H1 (cell line): ENCODE data around the gene PPP1R12A. TPM values are rescaled to one million over a fixed set of nuclear protein-coding genes. Genes with fewer than 3 reads are reported as not detected.

Experiments used
- CTCF ChIA-PET: fragments of 300-600 bp; sonication (Branson Sonifier 250); formaldehyde crosslinking; loops from one replicate; lab custom pipeline; 2021; ENCODE audit not compliant: partially characterized antibody; lab: Charles Lee
- POLR2A ChIA-PET: fragments of 300-600 bp; sonication (Branson Sonifier 250); formaldehyde crosslinking; loops from one replicate; lab custom pipeline; 2021; ENCODE audit warnings: inconsistent platforms; ENCODE audit not compliant: partially characterized antibody; lab: Charles Lee
- DNase-seq, 2 experiments: peaks; one replicate each; pipeline versions ENCODE4 v3.0.0 to v3.0.0-alpha.2; 2010 to 2022; ENCODE audit warnings: low spot score in 2 of 2, low read depth in 1 of 2, mixed read lengths in 1 of 2
- FAIRE-seq: peaks from 2 replicates; lab custom pipeline; 2011; peaks lifted over from hg19 to GRCh38; lab: Jason Lieb, UNC
- H2AFZ ChIP-seq: 2 replicates; pipeline ENCODE4 v1.8.1; 2012; ENCODE audit warnings: low read length, inconsistent platforms
- H2AK5ac ChIP-seq: 2 replicates; pipeline ENCODE4 v1.6.1; 2013; ENCODE audit warnings: low read depth, low read length
- H2BK120ac ChIP-seq: replicated peaks from 2 replicates; pipeline ENCODE3; 2013; ENCODE audit warnings: low read depth, low read length, inconsistent platforms
- H2BK12ac ChIP-seq: 2 replicates; pipeline ENCODE4 v1.6.1; 2013; ENCODE audit warnings: low read depth, low read length
- H2BK15ac ChIP-seq: 2 replicates; pipeline ENCODE4 v1.6.1; 2013; ENCODE audit warnings: low read length
- H2BK20ac ChIP-seq: 2 replicates; pipeline ENCODE4 v1.6.1; 2013; ENCODE audit warnings: low read length
- H2BK5ac ChIP-seq: 2 replicates; pipeline ENCODE4 v1.6.1; 2013; ENCODE audit warnings: low read depth, low read length
- H3K14ac ChIP-seq: 2 replicates; pipeline ENCODE4 v1.6.1; 2013; ENCODE audit warnings: inconsistent platforms; ENCODE audit not compliant: insufficient read length
- H3K18ac ChIP-seq: 2 replicates; pipeline ENCODE4 v1.6.1; 2013; ENCODE audit warnings: low read length; ENCODE audit errors: extremely low read depth
- H3K23ac ChIP-seq: 2 replicates; pipeline ENCODE4 v1.6.1; 2013; ENCODE audit warnings: inconsistent platforms; ENCODE audit not compliant: insufficient read length
- H3K23me2 ChIP-seq: 2 replicates; pipeline ENCODE4 v1.6.1; 2013; ENCODE audit warnings: low read depth, low read length
- H3K27ac ChIP-seq: 2 replicates; pipeline ENCODE4 v1.6.1; 2011; ENCODE audit warnings: low read depth, low read length, inconsistent platforms
- H3K27me3 ChIP-seq, 4 experiments: replicated peaks in 1 of 4; 1 replicate in 1 of 4; 2 replicates in 3 of 4; pipeline versions ENCODE4 v1.6.1 to v1.8.1; 2011 to 2013; ENCODE audit warnings: low read length in 3 of 4, mild to moderate bottlenecking in 3 of 4, inconsistent platforms in 2 of 4, mixed read lengths in 2 of 4, moderate library complexity in 1 of 4; ENCODE audit not compliant: control insufficient read depth in 3 of 4, insufficient read depth in 3 of 4; ENCODE audit errors: extremely low read depth in 1 of 4
- H3K36me3 ChIP-seq, 4 experiments: 2 replicates each; pipeline versions ENCODE4 v1.6.1 to v1.8.1; 2011 to 2013; ENCODE audit warnings: mild to moderate bottlenecking in 4 of 4, low read length in 3 of 4, moderate library complexity in 2 of 4, control low read depth in 1 of 4, inconsistent platforms in 1 of 4; ENCODE audit not compliant: insufficient read depth in 4 of 4, control insufficient read depth in 2 of 4
- H3K4ac ChIP-seq: replicated peaks from 2 replicates; pipeline ENCODE3; 2013; ENCODE audit warnings: low read length, low read depth, mixed read lengths, inconsistent platforms; ENCODE audit not compliant: insufficient read length
- H3K4me1 ChIP-seq, 4 experiments: replicated peaks in 1 of 4; 1 replicate in 1 of 4; 2 replicates in 3 of 4; pipeline versions ENCODE4 v1.6.1 to v1.8.1; 2011 to 2013; ENCODE audit warnings: low read length in 3 of 4, inconsistent platforms in 2 of 4, mixed read lengths in 1 of 4; ENCODE audit not compliant: insufficient read depth in 4 of 4, control insufficient read depth in 3 of 4
- H3K4me2 ChIP-seq, 2 experiments: 2 replicates each; pipeline versions ENCODE4 v1.6.1 to v1.8.1; 2011 to 2013; ENCODE audit warnings: low read depth in 2 of 2, low read length in 2 of 2, control low read depth in 1 of 2, inconsistent platforms in 1 of 2, mild to moderate bottlenecking in 1 of 2; ENCODE audit not compliant: insufficient read depth in 1 of 2
- H3K4me3 ChIP-seq, 4 experiments: fragments of 200-600, 300-600 bp in 1 of 4; sonication (generic), shearing (Covaris generic), sonication (Bioruptor Twin) in 1 of 4; 2 replicates each; pipeline versions ENCODE4 v1.5.1 to v1.8.1; 2011 to 2016; ENCODE audit warnings: low read length in 4 of 4, low read depth in 3 of 4, control low read depth in 2 of 4, inconsistent platforms in 2 of 4, mild to moderate bottlenecking in 2 of 4, mixed read lengths in 1 of 4, moderate library complexity in 1 of 4; ENCODE audit not compliant: insufficient read depth in 2 of 4; ENCODE audit errors: extremely low read depth in 1 of 4
- H3K56ac ChIP-seq: replicated peaks from 2 replicates; pipeline ENCODE3; 2013; ENCODE audit warnings: low read depth, mild to moderate bottlenecking, mixed read lengths, low read length, inconsistent platforms; ENCODE audit not compliant: insufficient read length
- H3K79me1 ChIP-seq: 2 replicates; pipeline ENCODE4 v1.6.1; 2013; ENCODE audit warnings: low read depth, low read length, control low read depth
- H3K79me2 ChIP-seq, 2 experiments: 2 replicates each; pipeline versions ENCODE4 v1.6.1 to v1.8.1; 2012 to 2013; ENCODE audit warnings: low read length in 2 of 2, mild to moderate bottlenecking in 2 of 2, inconsistent platforms in 1 of 2; ENCODE audit not compliant: insufficient read depth in 2 of 2, control insufficient read depth in 1 of 2
- H3K9ac ChIP-seq, 4 experiments: replicated peaks in 1 of 4; 1 replicate in 1 of 4; 2 replicates in 3 of 4; pipeline versions ENCODE4 v1.6.1 to v1.8.1; 2011 to 2013; ENCODE audit warnings: low read depth in 3 of 4, low read length in 3 of 4, control low read depth in 2 of 4, mild to moderate bottlenecking in 2 of 4, moderate library complexity in 2 of 4, inconsistent platforms in 1 of 4; ENCODE audit errors: extremely low read depth in 1 of 4
- H3K9me3 ChIP-seq, 2 experiments: 2 replicates each; pipeline versions ENCODE4 v1.6.1 to v1.8.1; 2012 to 2013; ENCODE audit warnings: mild to moderate bottlenecking in 2 of 2, moderate library complexity in 2 of 2, control low read depth in 1 of 2, inconsistent platforms in 1 of 2, low read depth in 1 of 2, low read length in 1 of 2, mixed read lengths in 1 of 2; ENCODE audit not compliant: insufficient read depth in 2 of 2
- H4K20me1 ChIP-seq, 2 experiments: replicated peaks in 1 of 2; 2 replicates each; pipeline versions ENCODE3 to v1.8.1; 2011 to 2013; ENCODE audit warnings: inconsistent platforms in 2 of 2, low read length in 2 of 2, mild to moderate bottlenecking in 1 of 2; ENCODE audit not compliant: insufficient read depth in 2 of 2, control insufficient read depth in 1 of 2
- H4K5ac ChIP-seq: 2 replicates; pipeline ENCODE4 v1.6.1; 2013; ENCODE audit warnings: low read length, low read depth, mixed read lengths, inconsistent platforms; ENCODE audit not compliant: insufficient read length
- H4K8ac ChIP-seq: 2 replicates; pipeline ENCODE4 v1.8.0; 2013; ENCODE audit warnings: mild to moderate bottlenecking, moderate library complexity, low read length, inconsistent platforms; ENCODE audit not compliant: insufficient read depth; ENCODE audit errors: extremely low read depth
- H4K91ac ChIP-seq: replicated peaks from 2 replicates; pipeline ENCODE3; 2013; ENCODE audit warnings: low read length, mixed read lengths, inconsistent platforms; ENCODE audit not compliant: insufficient read length
- BCL11A ChIP-seq, 2 experiments: IDR thresholded peaks; one replicate each; pipeline ENCODE4 v1.6.1; 2011; ENCODE audit warnings: low read depth in 2 of 2, low read length in 2 of 2, mild to moderate bottlenecking in 2 of 2
- CBX5 ChIP-seq: fragments of 300-800, 300-1000 bp; sonication (generic); IDR thresholded peaks from 2 replicates; pipeline ENCODE4 v1.7.1; 2016; ENCODE audit warnings: antibody characterized with exemption, low read length, low read depth
- CHD2 ChIP-seq: IDR thresholded peaks from 2 replicates; pipeline ENCODE4 v1.6.1; 2012; ENCODE audit warnings: low read length, improper control_type of control experiment
- CTBP2 ChIP-seq: IDR thresholded peaks from 2 replicates; pipeline ENCODE4 v1.7.0; 2011; ENCODE audit warnings: borderline replicate concordance, mild to moderate bottlenecking, moderate library complexity, mixed read lengths, low read length; ENCODE audit not compliant: insufficient read depth, insufficient read length
- CTCF ChIP-seq, 3 experiments: IDR thresholded peaks; 1 replicate in 2 of 3; 2 replicates in 1 of 3; pipeline versions ENCODE4 v1.5.1 to v1.6.1; 2011; ENCODE audit warnings: low read length in 3 of 3, mild to moderate bottlenecking in 3 of 3, inconsistent platforms in 2 of 3, low read depth in 1 of 3, moderate library complexity in 1 of 3; ENCODE audit not compliant: insufficient read depth in 1 of 3; ENCODE audit errors: control extremely low read depth in 1 of 3
- EGR1 ChIP-seq: IDR thresholded peaks from 2 replicates; pipeline ENCODE4 v1.6.1; 2011; ENCODE audit warnings: low read depth, low read length, borderline replicate concordance
- FOSL1 ChIP-seq: IDR thresholded peaks from 2 replicates; pipeline ENCODE4 v1.6.1; 2011; ENCODE audit warnings: mild to moderate bottlenecking, low read depth, low read length, moderate library complexity; ENCODE audit not compliant: insufficient read depth
- HDAC2 ChIP-seq, 2 experiments: fragments of 300-600 bp in 1 of 2; sonication (generic) in 1 of 2; IDR thresholded peaks; 2 replicates each; pipeline ENCODE4 v1.6.1; 2011 to 2012; ENCODE audit warnings: low read depth in 2 of 2, low read length in 2 of 2, mild to moderate bottlenecking in 2 of 2, moderate library complexity in 2 of 2, borderline replicate concordance in 1 of 2, inconsistent platforms in 1 of 2
- JUN ChIP-seq: IDR thresholded peaks from 2 replicates; pipeline ENCODE4 v1.6.1; 2011; ENCODE audit warnings: low read depth, mild to moderate bottlenecking, improper control_type of control experiment, low read length
- KDM1A ChIP-seq: fragments of 200-600, 300-600 bp; sonication (generic); IDR thresholded peaks from 2 replicates; pipeline ENCODE4 v1.7.1; 2016; ENCODE audit warnings: mild to moderate bottlenecking, low read length, borderline replicate concordance
- RAD21 ChIP-seq, 2 experiments: IDR thresholded peaks in 1 of 2; conservative IDR thresholded peaks in 1 of 2; 2 replicates each; pipeline ENCODE4 v1.6.1; 2011; ENCODE audit warnings: low read depth in 2 of 2, low read length in 2 of 2, improper control_type of control experiment in 1 of 2, inconsistent platforms in 1 of 2, mild to moderate bottlenecking in 1 of 2, moderate library complexity in 1 of 2
- SP2 ChIP-seq: IDR thresholded peaks from 2 replicates; pipeline ENCODE4 v1.6.1; 2012; ENCODE audit warnings: mild to moderate bottlenecking, low read length, inconsistent platforms
- polyA plus RNA-seq, 7 experiments: library from polyadenylated mRNA; depleted of rRNA in 3 of 7; stranded (reverse) in 5 of 7; unstranded in 2 of 7; fragments of >200 nt in 5 of 7; fragments of 200-250 nt in 2 of 7; gene quantifications; 1 replicate in 5 of 7; 2 replicates in 1 of 7; 4 replicates in 1 of 7; pipeline versions ENCODE4 v1.2.1 to v1.2.3, GENCODE V29; 2011 to 2013; ENCODE audit warnings: missing spikeins in 2 of 7, mixed read lengths in 2 of 7
- total RNA-seq: library from RNA; stranded (reverse); fragmentation: NEBNext Ultra II Directional; extraction: Animal tissue kit (Norgen Biotek cat#: 25700); gene quantifications from 2 replicates; pipeline ENCODE4 v1.2.1, GENCODE V29; 2021

The PPP1R12A gene
- total and polyA plus RNA-seq, 2 of the 8 experiments (the other 6 are each of a cell fraction or from before 2014, with no cell fraction given): 14.7 to 81.5 TPM

GRCh38 chr12:79732638-79733037, 202.3 kb downstream of the PPP1R12A start:
- Histone ChIP-seq H2AFZ (no peak overlapping the region), H4K91ac (no peak overlapping the region), H2BK120ac (no peak overlapping the region), H3K56ac (no peak overlapping the region), H2BK15ac (no peak overlapping the region), H3K4ac (no peak overlapping the region), H2BK5ac (no peak overlapping the region), H2BK12ac (no peak overlapping the region), H4K8ac (no peak overlapping the region), H2BK20ac (no peak overlapping the region), H3K36me3 (no peaks in the 10 kb centered on the region), H3K18ac (no peak overlapping the region), H3K9ac (no peak overlapping the region), H3K79me2 (no peaks in the 10 kb centered on the region), H3K4me1 (no peaks in the 10 kb centered on the region), H4K20me1 (no peaks in the 10 kb centered on the region), H3K23me2 (no peaks in the 10 kb centered on the region), H3K27me3 (no peaks in the 10 kb centered on the region), H3K27ac (no peak overlapping the region), H3K4me2 (no peak overlapping the region), H3K4me3 (no peak overlapping the region), H2AK5ac (no peak overlapping the region), H3K9me3 (no peaks in the 10 kb centered on the region), H3K79me1 (no peaks in the 10 kb centered on the region), H3K14ac (no peak overlapping the region), H4K5ac (no peak overlapping the region), H3K23ac (no peak overlapping the region)
- DNase-seq (no peak), FAIRE-seq (no peak)
- CTCF ChIA-PET: interaction anchor here (1.0 kb wide), 1 partner anchor 19 kb away, joined by 4 read pairs; no protein-coding TSS in a partner anchor
- POLR2A ChIA-PET: no interaction called here
- TF ChIP-seq JUN (no peak), RAD21 (IDR thresholded peaks at IDR 0.05 in 1 of 2, conservative IDR thresholded peaks at IDR 0.05 in 1 of 2; ENCODE audit: low read depth in 2 of 2, low read length in 2 of 2) (no peak), CHD2 (no peak), CTCF (IDR thresholded peaks at IDR 0.05; ENCODE audit: control extremely low read depth in 1 of 3, insufficient read depth in 1 of 3, low read depth in 1 of 3, low read length in 3 of 3) (no peak), CTBP2 (no peak), BCL11A (IDR thresholded peaks at IDR 0.05; ENCODE audit: low read depth in 2 of 2, low read length in 2 of 2) (no peak), SP2 (no peak), FOSL1 (no peak), EGR1 (no peak), HDAC2 (IDR thresholded peaks at IDR 0.05; ENCODE audit: borderline replicate concordance in 1 of 2, low read depth in 2 of 2, low read length in 2 of 2) (no peak), CBX5 (no peak), KDM1A (no peak)
